Stimulated activated CD4-positive, alpha-beta T cell treated with anti-CD3 and anti-CD28 coated beads, Interleukin-1b, Interleukin-23, amount 100 ng/mL, for 1 hour (primary cell): Measurements from ENCODE around the gene SYT13.

ENCODE experiments used
- DNase-seq, 2 donors: peaks; one replicate each; pipeline ENCODE4 v3.0.0-alpha.2; 2020; ENCODE audit warnings: low read depth in 2 of 2

SYT13 gene

GRCh38 chr11:45246241-45246640, 39.9 kb downstream of the SYT13 start:
- no peak for DNase-seq

DNA sequence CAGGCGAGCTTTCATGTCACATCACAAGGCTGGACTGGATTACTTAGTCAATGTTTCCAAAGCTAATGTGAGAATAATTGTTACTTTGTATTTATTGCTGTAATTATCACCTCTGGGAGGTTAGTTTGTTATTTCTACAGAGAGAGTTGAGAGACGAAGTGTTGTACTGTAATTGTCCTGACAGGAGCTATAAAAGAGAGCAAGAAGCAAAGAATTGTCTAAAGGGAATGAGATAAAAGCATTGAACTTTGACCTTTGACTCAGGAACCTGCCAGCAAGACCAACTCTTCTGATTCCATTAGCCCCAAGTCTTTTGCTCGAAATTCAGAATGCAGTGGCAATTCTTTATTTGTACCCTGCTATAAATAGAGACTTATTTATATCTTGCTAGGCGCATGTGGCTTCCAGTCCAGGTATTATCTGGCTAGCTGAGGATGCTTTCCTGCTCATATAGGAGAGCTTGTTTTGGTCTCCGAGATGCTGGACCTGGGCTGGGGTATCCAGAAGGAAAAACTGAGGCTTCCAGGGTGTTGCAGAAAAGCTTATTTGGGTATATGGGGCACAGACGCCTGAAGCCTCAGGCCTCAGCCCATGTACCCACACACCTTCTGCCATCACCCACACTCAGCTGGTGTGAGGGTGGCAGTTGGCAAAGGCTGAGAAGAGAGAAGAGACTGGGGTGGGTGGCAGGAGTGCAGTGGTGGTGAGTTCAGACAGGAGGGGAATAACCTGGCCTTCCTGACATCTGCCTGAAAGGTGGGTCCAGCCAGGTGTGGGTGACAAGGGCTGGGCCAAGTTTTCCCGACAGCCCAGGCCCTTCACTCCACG, 40.7 kb downstream of the SYT13 start:
- no peak for DNase-seq

DNA sequence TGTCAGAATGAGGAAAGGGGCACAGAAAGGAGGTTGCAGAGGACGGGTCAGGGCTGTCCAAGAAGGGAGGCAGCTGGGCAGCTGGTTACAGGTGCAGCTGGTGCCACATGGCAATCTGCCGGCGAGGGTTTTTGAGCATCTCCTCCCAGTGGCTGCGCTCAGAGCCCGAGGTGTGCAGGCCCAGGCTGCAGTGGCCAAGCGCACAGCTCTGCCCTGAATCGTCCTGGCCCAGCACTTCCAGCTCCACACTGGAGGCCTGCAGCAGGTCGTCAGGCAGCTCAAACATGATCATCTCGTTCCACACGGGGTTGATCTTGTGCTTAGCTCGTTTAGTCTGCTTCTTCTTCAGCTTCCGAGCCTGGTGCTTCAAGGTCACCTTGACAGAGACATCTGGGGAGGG, 42.2 kb downstream of the SYT13 start:
- DNase-seq: no peak

- no peak for DNase-seq
Observed at GRCh38 chr11:45239733-45240132, 46.4 kb downstream of the SYT13 start.

DNA sequence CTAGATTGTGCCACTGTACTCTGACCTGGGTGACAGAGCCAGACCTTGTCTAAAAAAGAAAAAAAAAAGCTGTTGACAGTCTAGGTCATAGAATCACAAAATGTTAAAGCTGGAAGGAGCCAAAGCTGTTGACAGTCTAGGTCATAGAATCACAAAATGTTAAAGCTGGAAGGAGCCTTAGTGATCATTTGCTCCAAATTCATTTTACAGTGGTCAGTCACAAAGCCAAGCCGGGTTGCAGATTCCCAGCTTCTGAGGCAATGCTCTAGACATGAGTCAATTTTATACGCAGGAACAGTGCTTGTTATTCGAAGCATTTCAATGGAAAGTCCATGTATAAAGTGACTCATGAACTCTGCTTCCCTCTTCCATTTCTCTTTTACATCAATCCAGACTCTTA, 47.4 kb downstream of the SYT13 start:
- no peak for DNase-seq

- DNase-seq: no peak
Observed at GRCh38 chr11:45237711-45238315, 48.3 kb downstream of the SYT13 start.

DNA sequence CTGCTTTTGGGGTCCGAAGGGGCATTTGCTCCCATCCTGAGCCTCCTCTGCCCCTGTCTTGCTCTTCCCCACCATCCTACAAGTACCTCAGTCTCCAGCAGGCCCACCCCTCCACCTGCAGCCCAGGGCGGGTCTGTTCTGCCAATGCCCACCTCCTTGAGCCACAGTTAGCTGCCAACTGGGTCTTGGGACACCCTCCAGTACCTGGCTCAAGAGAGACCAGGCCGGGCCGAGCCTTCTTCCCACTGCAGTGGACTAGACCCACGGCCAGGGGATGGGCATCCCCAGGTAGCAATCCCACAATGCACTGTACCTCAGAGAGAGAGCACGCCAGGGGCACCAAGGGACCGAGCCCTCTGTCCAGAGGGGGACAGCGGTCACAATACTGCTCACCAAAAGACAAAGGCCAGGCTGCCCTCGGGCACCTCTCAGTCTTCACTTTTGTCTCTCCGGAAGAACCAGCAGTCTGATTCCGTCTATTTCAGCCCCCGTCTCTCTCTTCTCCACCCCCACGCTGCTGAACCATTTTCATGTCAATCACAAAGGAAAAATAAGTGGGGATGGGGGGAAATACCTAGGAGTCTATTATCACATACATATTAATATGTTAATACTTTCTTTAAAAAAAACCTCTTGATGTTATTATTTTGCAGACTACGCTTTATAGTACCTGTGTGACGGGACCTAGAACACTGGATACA, 51.7 kb downstream of the SYT13 start:
- DNase-seq: no peak

- DNase-seq: no peak
Observed at GRCh38 chr11:45233804-45234170, 52.4 kb downstream of the SYT13 start.

GRCh38 chr11:45233121-45233803, 52.9 kb downstream of the SYT13 start:
- peak; percentile 7 to 45 for DNase-seq

DNA sequence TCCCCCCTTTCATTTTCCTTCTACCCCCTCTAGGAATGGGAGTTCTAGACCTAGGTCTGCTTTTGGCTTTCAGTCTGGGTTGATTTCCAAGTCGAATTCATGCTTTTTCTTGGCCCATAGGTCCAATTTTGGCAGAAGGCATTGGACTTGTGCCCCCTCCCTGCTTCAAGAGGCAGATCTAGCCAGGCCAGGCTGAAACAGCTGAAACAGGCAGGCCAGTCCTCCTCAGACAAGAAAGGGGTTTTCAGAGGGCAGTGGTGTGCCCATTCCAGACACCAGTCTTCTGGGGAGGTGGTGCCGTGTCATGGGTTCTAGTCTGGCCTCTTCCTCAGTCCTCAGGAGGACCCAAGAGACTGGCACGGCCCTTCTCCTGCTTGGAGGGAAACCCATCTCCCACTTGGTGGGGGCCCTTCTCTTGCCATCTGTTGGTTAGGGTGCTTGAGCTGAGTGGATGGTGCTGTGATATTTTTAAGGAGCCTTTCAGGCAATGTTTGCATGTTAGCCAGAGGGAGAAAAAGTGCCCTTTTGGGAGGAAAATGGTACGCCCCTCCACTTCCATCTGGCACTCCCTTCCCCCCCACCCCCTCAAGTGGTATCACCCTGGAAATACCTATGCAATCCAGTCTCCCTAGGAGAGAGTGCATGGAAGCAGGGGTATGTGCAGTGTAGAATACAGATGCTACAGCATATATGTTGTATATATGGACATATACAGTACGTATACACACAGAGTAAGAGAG, 53.6 kb downstream of the SYT13 start:
- no peak for DNase-seq

DNA sequence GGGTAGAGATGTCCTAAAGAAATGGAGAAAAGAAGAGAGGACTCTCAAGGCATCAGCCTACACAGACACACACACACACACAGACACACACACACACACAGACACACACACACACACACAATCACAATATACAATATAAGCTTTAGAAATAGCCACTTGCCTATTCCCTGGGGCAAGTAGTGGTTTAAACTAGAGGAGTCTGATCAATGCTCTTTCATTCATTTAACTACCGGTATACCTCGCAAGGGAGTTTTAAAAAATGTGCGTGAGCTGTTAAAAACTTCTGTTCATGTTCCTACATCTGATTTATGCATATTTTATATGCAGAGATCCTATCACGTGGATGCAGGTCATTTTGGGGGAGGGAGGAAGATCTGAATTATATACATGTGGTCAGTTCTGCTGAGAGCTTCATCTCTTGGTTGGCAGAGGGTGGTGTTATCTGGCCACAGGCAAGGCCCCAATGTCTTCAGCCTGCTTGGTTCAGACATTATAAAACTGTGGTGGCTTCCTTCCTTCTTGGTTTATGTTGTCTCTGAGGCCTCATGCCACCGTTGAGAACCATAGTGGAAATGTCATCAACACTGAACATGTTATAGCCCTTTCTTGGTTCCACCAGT, 56.6 kb downstream of the SYT13 start:
- no peak for DNase-seq

GRCh38 chr11:45227836-45228235, 58.3 kb downstream of the SYT13 start:
- no peak for DNase-seq

DNA sequence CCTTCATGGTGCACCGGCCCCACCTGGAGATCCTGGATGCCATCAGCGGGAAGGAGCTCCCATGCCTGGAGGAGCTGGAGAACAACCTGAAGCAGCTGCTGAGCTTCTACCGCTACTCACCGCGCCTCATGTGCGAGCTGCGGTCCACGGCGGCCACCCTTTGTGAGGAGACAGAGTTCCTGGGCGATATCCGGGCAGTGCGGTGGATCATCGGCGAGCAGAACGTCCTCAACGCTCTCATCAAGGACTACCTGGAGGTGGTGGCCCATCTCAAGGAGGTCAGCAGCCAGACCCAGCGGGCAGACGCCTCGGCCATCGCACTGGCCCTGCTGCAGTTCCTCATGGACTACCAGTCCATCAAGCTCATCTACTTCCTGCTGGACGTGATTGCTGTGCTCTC, 59.2 kb downstream of the SYT13 start:
- DNase-seq: no peak

GRCh38 chr11:45225961-45226871, 59.9 kb downstream of the SYT13 start:
- DNase-seq: no peak

DNA sequence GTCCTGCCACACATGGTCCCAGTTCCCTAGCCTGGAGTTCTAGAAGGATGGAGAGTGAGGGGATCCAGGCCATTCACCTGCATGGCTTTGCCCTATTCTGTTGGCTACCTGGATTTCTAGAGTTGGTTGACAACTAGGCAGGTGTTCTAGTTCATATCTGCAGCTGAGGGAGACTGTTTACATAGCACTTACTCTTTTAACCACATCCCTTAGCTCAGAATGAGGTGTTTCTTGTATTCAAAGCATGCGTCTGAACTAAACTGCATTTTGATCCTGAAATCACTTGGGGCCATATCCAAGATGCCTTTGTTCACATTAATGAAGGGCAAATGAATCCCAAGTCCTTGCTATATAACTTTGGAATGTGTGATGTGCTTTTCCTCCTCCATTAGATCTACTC, 60.9 kb downstream of the SYT13 start:
- no peak for DNase-seq

GRCh38 chr11:45224766-45225165, 61.4 kb downstream of the SYT13 start:
- DNase-seq: no peak

- DNase-seq: no peak
Observed at GRCh38 chr11:45223496-45223895, 62.6 kb downstream of the SYT13 start.

DNA sequence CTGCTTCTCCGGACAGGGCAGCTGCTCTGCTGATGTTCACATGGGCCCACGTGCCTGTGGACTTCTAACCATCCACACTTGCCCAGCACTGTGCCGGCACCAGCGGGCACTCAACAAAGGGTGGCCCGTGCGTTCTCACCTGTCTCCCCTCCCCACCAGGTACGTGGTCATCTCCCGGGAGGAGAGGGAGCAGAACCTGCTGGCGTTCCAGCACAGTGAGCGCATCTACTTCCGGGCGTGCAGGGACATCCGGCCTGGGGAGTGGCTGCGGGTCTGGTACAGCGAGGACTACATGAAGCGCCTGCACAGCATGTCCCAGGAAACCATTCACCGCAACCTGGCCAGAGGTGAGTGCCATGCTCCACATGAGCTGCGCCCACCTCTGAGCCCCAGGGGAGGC, 66.7 kb downstream of the SYT13 start:
- DNase-seq: no peak

DNA sequence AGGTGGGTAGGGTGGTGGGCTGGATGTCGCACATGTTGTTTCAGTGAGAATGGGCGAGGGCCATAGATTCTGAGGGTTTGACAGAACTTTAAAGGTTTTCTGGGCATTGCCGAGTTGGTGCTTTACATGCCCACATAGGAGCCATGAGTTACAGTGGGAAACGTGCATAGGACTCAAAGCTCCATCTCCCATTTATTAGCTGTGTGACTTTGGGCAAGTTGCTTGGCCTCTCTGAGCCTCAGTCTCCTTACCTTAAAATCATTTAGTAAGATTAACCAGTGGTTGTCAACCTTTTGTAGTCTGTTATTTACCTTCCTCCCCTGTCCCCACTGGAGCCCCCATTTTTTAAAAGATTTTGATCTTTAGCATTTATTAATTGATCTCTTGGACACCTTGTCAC, 67.4 kb downstream of the SYT13 start:
- DNase-seq: no peak

- DNase-seq: no peak
Observed at GRCh38 chr11:45217991-45218390, 68.2 kb downstream of the SYT13 start.
